GM19099 (cell line): ENCODE results near the gene MTF1.

Experiments used
- POLR2A ChIP-seq: IDR thresholded peaks from 3 replicates; pipeline ENCODE4 v1.6.1; 2011; ENCODE audit warnings: low read depth; ENCODE audit not compliant: insufficient read length; ENCODE audit errors: extremely low read depth

Gene MTF1

DNA sequence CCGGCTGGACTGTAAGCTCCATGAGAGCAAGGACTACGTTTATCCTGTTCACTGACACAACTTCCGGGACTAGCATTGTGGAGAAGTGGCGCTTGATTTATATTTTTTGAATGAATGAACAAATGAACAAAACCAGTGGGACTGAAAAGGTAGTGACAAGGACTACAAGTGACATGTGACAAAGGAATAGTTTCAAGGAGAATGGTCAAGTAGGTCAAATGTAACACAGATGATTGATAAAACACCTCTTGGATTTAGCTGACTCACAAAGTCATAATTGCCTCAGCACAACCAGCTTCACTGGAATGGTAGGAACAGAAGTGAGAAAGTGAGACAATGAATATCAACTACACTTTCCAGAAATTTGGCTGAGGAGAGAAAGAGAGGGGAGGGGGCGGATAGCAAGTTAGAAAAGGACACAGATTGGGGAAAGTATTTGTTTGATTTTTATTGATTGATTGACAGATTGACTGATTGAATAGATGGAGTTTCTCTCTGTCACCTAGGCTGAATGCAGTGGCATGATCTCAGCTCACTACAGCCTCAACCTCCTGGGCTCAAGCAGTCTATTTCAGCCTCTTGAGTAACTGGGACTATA, 14.2 kb downstream of the MTF1 start:
- no peak for TF ChIP-seq POLR2A

DNA sequence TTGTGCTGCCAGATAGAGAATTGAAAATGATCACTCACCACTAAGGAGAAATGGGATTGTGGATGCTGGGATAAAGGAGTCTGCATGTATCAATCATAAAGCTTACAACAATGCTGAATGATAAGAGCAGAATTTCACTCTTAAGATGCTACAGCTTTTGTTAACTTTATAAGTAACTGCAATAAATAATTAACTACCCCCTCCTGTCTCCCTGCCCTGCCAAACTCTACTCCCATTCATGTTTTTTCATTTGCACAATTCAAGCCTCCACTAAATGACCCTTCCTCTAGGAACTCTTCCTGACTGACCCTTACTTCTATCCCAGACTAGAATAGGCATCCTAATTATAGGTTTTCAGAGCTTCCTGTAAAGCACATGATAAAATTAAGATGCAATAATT, 14.9 kb downstream of the MTF1 start:
- TF ChIP-seq POLR2A, result no peak

DNA sequence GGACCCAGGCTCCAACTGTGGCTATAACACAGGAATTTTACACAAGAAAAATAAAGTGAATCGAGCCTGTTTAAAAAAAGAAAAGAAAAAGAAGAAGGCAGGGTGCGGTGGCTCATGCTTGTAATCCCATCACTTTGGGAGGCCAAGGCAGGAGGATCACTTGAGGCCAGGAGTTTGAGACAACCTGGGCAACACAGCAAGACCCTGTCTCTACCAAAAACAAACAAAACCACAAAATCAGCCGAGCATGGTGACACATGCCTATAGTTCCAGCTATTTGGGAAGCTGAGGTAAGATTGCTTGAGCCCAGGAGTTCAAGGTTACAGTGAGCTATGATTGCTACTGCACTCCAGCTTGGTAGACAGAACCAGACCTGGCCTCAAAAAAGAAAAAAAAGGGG, 17.7 kb downstream of the MTF1 start:
- no peak for TF ChIP-seq POLR2A

DNA sequence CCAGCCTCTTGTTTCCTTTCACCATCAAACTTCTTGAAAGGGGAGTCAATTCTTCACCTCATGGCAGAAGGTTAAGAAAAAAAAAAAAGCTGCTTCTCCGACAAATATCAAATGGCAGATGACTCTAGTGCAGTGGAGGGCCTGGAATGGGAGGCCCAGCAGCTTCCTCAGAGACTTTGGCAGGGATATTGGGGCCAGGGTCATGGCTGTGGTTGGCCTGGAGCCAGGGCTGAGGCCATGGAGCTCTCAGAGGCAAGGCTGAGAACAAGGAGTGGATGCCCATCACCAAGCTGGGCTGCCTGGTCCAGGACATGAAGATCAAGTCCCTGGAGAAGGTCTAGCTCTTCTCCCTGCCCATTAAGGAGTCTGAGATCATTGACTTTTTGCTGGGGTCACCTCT, 18.7 kb downstream of the MTF1 start:
- TF ChIP-seq POLR2A, result no peak

DNA sequence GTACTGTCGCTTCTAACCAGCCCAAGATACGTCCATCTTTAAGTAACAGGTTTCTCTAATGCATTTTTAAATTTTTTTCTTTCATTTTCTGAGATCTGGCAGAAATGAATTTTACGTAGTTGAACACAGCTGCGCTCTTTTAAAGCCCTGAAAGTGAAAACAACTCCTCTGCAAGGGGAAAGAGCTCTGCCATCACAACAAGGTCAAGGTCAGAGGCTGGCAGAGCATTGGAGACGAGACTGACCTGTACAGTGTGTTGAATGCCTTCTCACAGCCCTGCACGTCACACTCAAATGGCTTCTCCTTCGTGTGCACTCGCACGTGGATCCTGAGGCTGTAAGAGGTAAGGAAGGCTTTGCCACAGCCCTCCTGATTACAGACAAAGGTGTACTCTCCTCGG, 19.7 kb downstream of the MTF1 start:
- no peak for TF ChIP-seq POLR2A

DNA sequence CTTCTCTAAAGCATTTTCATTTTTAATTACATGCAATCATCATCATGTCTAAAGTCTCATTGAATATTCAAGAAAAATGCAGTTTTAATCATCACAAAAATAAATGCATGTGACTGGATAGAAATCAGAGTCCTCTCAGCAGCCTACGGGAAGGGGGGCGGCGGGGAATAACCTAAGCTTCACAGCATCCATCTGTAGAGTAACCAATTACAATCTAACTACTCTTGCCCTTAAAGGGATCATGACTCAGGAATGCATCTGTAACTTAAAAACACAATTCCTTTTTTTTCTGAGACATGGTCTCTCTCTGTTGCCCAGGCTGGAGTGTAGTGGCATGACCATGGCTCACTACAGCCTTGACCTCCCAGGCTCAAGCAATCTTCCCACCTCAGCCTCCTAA, 22.6 kb downstream of the MTF1 start:
- TF ChIP-seq POLR2A, result no peak

DNA sequence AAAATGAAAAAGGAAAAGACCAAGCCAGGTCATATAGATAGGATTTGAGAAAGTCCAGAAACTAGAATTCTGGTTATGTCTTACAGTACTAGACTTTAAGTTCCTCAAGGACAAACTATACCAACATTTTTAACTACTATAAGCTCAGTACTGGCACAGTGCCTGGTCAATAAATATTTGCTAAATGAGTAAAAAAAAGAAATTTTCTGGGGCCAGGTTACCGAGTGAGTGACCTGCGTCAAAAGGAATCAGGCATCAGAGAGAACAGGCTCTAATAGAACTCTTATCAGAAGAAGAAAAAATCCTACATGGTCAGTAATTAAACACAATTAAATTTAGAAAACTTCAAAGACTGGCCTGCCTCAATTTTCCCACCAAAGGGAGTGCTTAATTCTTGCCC, 27.6 kb downstream of the MTF1 start:
- TF ChIP-seq POLR2A, result no peak

DNA sequence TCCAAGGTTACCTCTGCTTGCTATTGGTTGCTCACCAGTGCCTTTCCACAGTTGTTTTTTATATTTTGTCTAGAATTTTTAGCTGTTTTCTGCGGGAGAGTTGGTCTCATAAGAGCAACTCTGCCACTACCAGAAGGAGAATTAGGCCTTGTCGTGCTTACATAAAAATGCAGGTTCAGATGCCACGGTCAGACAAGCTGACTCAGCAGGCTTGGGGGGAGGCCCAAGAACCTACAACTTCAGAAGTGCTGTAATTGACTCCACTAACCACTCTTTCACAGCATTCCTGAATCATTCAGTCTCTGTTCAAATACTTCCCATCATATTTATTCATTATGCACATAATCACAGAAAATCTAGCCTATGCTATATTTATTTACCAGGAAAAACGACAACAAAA, 28.3 kb downstream of the MTF1 start:
- TF ChIP-seq POLR2A, result no peak

DNA sequence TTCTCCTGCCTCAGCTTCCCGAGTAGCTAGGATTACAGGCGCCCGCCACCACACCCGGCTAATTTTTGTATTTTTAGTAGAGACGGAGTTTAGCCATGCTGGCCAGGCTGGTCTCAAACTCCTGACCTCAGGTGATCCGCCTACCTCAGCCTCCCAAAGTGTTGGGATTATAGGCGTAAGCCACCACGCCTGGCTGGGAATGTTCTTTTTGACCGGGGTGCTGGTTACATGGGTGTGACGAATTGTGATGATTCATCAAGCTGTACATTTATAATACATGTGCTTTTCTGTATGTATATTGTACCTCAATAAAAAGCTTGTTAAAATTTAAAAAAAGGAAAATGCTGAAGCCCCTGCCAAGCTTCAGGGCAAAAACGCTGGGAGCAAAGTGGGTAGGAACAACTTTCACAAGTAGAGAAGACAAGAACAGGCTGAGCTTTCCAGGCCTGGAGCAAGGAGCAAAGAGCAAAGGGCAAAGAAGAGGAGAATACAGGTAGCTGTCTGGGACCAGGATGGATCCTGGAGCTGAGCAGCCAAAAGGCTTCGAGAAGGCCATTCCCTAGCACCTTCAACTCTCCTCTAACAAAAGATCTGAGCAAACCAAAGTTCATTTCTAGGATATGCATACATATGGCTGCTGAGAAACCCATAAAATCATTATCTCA, 30.9 kb downstream of the MTF1 start:
- TF ChIP-seq POLR2A, result no peak

DNA sequence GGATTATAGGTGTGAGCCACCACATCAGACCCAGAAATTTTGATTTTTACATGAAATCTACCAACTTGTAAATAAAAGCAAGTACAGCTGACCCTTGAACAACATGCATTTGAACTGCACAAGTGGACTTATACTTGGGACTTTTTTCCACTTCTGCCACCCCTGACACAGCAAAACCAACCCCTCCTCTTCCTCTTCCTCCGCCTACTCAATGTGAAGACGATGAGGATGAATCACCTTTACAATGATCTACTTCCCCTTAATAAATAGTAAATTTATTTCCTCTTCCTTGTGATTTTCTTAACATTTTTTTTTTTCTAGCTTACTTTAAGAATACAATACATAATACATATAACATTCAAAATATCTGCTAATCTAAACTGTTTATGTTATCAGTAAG, 33.9 kb downstream of the MTF1 start:
- TF ChIP-seq POLR2A, result no peak

DNA sequence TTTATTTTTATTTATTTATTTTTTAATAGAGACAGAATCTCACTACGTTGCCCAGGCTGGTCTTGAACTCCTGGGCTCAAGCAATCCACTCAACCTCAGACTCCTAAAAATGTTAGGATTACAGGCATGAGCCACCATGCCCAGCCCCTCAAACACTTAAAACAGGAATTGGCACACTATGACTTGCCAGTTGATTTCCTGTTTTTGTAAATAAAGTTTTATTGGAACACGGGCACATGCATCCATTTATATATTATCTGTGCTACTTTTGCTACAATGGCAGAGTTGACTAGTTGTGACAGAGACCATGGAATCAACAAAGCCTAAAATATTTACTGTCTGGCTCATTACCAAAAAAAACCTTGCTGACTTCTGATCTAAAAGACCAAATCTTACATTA, 35.4 kb downstream of the MTF1 start:
- no peak for TF ChIP-seq POLR2A

DNA sequence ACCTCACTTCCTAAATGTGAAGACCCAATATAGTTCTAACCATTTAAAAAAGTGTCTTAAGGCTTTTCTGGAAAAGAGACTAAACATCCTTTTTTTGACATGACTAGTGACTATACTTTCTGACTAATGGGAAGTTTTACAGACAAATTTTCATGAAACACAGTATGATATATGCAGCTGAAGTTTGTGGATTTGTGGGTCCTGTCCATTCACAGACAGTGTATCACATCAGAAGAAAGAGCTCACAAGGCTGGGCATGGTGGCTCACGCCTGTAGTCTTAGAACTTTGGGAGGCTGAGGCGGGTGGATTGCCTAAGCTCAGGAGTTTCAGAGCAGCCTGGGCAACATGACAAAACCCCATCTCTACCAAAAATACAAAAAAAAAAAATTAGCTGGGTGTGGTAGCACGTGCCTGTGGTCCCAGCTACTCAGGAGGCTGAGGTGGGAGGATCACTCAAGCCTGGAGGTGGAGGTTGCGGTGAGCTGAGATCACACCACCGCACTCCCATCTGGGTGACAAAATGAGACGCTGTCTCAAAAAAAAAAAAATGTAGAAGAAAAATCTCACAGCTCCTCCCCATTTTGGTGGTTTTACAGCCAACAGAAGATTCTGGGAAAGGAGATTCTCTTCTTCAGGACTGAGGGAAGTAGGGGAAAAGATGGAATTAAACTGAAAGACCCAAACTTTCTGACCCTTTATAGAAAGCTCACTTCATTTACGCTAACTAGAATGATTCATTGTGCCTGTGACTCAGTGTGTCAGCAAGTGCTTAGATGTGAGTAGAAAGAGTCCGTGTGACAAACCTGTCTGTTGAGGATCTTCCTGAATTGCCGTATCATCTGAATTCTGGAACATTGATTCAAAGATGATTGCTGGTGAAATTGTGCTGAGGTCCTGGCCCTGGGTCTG, 36.2 kb downstream of the MTF1 start:
- TF ChIP-seq POLR2A, result no peak

DNA sequence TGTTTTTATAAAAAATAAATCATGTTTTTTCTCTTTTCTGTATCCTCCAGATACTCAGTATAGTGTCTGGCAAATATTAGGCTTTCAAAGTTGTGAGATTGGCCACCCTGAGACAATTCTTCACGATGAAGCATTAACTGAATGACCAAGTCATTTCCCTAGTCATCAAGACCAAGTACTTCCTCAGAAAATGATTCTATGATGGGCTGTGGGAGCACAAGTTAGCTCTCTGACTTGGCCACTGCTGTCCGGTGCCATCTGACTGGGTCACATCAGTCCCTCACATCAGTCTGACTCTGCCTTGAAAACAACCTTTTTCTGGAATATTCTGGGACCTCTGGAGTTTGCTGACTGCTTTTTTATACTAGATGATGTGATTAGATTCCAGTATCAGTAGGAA, 37.9 kb downstream of the MTF1 start:
- TF ChIP-seq POLR2A, result no peak

DNA sequence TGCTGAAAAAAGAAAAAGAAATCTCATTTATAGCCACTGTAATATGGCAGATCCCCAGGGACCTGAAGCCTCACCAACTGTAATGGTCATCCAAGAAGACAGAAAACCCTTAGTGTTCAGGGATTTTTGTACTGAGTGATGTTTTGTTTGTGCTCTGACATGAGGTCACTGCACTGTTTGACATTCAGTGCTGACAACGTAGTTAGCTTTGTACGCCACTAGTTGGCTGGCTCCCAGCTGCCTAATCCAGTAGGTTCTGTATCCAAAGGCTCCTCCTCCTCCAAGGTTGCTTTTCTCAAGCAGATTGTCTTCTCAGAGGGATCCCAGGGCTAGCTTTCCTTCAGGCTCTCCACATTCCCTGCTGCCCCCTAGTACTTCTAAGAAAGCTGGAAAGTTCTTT, 41.9 kb downstream of the MTF1 start:
- TF ChIP-seq POLR2A, result no peak

DNA sequence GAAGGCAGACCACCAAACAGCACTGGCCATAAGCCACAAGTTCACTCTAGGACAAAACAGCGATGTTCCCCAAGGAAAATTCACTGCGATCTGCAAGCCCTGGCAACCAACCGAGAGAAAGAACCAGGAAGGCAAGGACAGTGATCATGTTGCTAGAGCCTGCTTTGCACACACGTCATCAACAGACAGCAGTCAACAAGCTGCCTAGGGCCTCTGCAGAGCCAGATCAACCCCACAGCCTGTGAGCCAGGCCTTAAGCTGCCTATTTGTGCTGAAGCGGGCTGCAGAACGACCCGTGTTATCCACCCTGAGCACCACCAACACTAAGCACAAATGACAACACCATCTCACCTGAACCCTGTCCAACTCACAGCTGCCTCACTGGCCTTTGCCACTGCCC, 45.1 kb downstream of the MTF1 start:
- TF ChIP-seq POLR2A, result no peak

DNA sequence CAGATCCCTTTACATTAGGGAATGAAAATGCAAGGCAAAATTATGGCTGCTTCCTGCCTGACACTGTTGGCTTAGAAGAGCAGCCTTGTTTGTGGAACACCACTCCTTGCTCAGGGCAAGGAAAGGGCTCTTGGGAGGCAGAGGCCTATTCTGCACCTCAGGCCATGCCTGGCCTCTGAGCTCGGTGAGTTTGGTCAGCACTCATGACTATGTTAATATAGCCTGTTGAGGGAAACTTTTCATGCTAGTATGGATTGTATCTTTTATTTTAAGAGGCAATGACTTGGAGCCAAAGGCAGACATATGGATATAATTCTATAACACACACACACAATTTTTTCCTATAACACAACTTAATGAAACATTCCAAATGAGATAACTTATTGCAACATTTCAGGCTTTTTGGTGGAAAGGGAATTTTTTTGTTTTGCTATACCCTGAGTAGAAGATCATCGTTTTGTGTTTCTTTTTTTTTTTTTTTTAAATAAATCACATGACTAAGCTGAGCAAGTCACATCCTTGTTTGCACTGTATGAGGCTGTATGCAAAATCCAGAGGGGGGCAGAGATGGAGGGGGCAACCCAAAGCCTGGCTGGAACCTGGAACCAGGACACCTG, 45.8 kb downstream of the MTF1 start:
- no peak for TF ChIP-seq POLR2A

DNA sequence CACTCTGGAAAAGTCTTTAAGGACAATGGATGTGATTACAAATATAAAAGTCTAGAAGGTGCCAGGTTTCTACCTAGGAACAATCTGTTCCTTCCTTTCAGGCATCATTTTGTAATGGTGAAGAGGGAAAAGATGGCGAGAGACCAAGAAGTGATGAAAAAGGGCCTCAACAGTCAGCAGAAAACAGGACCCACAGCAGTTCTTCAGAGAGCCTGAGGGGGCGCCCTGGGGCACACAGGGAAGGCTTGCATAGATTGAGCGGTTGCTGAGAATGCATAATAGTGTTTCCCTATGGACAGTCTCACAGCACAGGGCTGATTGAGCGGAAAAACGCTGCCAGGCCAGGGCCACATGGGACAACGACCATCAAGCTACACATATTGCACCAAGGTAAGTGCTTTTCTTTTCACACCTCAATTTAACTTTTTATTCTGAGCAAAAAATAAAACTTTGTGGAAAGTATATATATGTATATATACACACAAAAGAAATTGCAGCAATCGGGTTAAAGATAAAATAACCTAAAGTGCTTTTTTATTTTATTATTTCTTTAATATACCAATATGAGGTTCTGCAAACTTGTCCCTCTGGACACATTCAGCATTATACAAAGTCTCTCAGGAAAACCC, 48.3 kb downstream of the MTF1 start:
- TF ChIP-seq POLR2A, result no peak
